ENCODE measurements around the gene C4BPA. TPM values are rescaled to one million over a fixed set of nuclear protein-coding genes. Genes with fewer than 3 reads are reported as not detected.

The C4BPA gene
- total RNA-seq, 1 experiment from 2014 or later: not detected

DNA sequence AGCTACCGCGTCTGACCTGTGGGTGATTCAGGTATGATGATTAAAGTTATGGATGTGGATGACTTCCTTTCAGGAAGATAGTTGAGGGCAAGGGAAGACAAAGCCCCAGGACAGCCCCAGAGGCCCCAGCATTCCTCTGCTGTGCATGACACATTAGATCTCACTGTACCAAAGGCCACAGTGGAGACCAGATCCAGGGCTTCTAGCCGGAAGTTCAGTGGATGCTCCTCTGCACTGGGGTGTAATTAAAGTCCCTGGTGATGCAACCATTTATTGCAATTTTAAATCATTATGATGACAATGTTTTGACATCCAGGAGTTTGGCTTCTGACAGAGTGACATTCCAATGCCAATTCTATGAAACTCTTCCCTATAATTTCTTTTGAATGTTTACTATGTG, 5.0 kb downstream of the C4BPA start:
- H3K27me3 Mint-ChIP-seq (ENCODE audit: low read depth): no peaks in the 10 kb centered on the region; the same call in 1 of the 2 replicates
- no CpG with 5 or more reads among the region's 3 CpGs for WGBS (ENCODE audit: extremely low coverage, insufficient read length, low lambda C conversion rate)
- H2BK15ac ChIP-seq (ENCODE audit: low read depth, low read length): no peak overlapping the region
- no peaks in the 10 kb centered on the region for H3K9me3 ChIP-seq (ENCODE audit: control insufficient read depth, low read depth, low read length)
- H2BK20ac ChIP-seq (ENCODE audit: low read depth, low read length, poor library complexity, severe bottlenecking): no peak overlapping the region
- no peaks in the 10 kb centered on the region for H3K27me3 ChIP-seq (ENCODE audit: insufficient read depth, low read length)
- no peak overlapping the region for H4K8ac ChIP-seq (replicated peaks; ENCODE audit: insufficient read length, low read depth, low read length)
- no peak for DNase-seq
- no peak overlapping the region for H2BK5ac ChIP-seq (ENCODE audit: insufficient read length, low read length)
- H3K4me3 Mint-ChIP-seq: no peak overlapping the region
- no peak overlapping the region for H3K56ac ChIP-seq (ENCODE audit: insufficient read length, low read depth, low read length)
- peaks cover 7 to 11% of the 10 kb centered on the region in 2 experiments for H3K4me1 Mint-ChIP-seq
- no peak overlapping the region for H2AFZ ChIP-seq (ENCODE audit: low read length)
- H4K5ac ChIP-seq (ENCODE audit: insufficient read length, low read depth, low read length): no peak overlapping the region
- no peak overlapping the region for H2BK120ac ChIP-seq (ENCODE audit: low read depth, low read length, poor library complexity, severe bottlenecking)
- H3K9ac ChIP-seq (ENCODE audit: extremely low read depth, insufficient read length, low read length): no peak overlapping the region
- H3K27ac ChIP-seq (ENCODE audit: insufficient read length, low read depth, low read length): no peak overlapping the region
- H3K4ac ChIP-seq (ENCODE audit: low read depth, low read length): no peak overlapping the region
- H3K27ac Mint-ChIP-seq: no peak overlapping the region
- no peaks in the 10 kb centered on the region for H3K36me3 Mint-ChIP-seq (ENCODE audit: insufficient read depth in 1 of 3, low read depth in 3 of 3)
- H3T11ph ChIP-seq (ENCODE audit: low read length): no peak overlapping the region
- no peak overlapping the region for H3K18ac ChIP-seq (ENCODE audit: insufficient read length, low read depth, low read length)
- no peak overlapping the region for H2AK5ac ChIP-seq (ENCODE audit: insufficient read length, low read length)
- no peaks in the 10 kb centered on the region for H3K4me1 ChIP-seq (ENCODE audit: insufficient read depth, low read length)
- H3K9me3 Mint-ChIP-seq: no peaks in the 10 kb centered on the region
- no peak overlapping the region for H3K23ac ChIP-seq (ENCODE audit: insufficient read length, low read depth, low read length)
- H3K79me1 ChIP-seq (ENCODE audit: insufficient read depth, low read depth, low read length, poor library complexity, severe bottlenecking): no peaks in the 10 kb centered on the region
- H4K91ac ChIP-seq (ENCODE audit: insufficient read length, low read depth, low read length): no peak overlapping the region
- H3K23me2 ChIP-seq (ENCODE audit: insufficient read length, low read depth, low read length, poor library complexity, severe bottlenecking): no peaks in the 10 kb centered on the region
- no peak overlapping the region for H2BK12ac ChIP-seq (ENCODE audit: insufficient read length, low read depth, low read length)
- TF ChIP-seq, protein P1, sequence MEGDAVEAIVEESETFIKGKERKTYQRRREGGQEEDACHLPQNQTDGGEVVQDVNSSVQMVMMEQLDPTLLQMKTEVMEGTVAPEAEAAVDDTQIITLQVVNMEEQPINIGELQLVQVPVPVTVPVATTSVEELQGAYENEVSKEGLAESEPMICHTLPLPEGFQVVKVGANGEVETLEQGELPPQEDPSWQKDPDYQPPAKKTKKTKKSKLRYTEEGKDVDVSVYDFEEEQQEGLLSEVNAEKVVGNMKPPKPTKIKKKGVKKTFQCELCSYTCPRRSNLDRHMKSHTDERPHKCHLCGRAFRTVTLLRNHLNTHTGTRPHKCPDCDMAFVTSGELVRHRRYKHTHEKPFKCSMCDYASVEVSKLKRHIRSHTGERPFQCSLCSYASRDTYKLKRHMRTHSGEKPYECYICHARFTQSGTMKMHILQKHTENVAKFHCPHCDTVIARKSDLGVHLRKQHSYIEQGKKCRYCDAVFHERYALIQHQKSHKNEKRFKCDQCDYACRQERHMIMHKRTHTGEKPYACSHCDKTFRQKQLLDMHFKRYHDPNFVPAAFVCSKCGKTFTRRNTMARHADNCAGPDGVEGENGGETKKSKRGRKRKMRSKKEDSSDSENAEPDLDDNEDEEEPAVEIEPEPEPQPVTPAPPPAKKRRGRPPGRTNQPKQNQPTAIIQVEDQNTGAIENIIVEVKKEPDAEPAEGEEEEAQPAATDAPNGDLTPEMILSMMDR (conservative IDR thresholded peaks at IDR 0.05): no peak
- no peak overlapping the region for H3K4me2 ChIP-seq (ENCODE audit: insufficient read depth, insufficient read length, low read length)
- no peaks in the 10 kb centered on the region for H3K79me2 ChIP-seq (ENCODE audit: insufficient read depth, low read length)
- no peaks in the 10 kb centered on the region for H4K20me1 ChIP-seq (ENCODE audit: control insufficient read depth, insufficient read depth, insufficient read length)
- no peak overlapping the region for H3K14ac ChIP-seq (ENCODE audit: insufficient read depth, low read length)

Data from H9 (cell line).